NCI-H146 treated with DMSO at 0.1 percent for 48 hours (cell line): Measurements from ENCODE around the gene PPT1.
"Not testable (repeated sequence)": the region's sequence is repeated elsewhere in the genome, so short reads cannot be mapped to it uniquely, and the experiment has no call there.

ENCODE experiments used
- DNase-seq: peaks from one replicate; lab custom pipeline; 2025; ENCODE audit not compliant: unreplicated experiment; lab: John Stamatoyannopoulos, UW

The PPT1 gene

DNA sequence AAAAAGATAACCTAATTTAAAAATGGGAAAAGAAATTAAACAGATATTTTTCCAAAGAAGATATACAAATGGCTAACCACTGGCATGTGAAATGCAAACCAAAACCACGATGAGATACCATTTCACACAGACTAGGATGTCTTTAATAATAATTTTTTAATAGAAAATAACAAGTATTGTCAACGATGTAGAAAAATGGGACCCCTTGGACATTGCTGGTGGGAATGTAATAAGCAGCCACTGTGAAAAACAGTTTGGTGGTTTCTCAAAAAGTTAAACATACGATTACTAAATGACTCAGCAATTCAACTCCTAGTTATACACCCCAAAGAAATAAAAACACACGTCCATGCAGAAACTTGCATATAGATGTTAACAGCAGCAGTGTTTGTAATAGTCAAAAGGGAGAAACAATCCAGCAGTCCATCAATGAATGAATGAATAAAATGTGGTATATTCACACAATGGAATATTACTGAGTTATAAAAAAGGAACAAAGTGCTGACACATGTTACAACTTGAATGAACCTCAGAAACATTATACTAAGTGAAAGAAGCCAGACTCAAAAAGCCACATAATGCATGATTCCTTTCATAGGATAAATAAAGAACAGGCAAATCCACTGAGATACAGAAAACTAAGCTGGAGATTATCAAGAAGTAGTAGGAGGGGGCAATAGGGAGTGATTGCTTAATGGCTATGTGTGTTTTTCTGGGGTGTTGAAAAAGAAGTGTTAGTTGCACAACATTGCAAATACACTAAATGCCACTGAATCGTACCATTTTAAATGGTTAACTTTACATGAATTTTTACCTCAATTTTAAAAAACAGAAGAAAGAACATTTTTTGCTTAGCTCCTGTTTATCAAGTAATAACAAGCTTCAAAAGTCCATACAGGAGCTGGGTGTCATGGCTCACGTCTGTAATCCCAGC lies 4.1 kb downstream of the PPT1 start:
- DNase-seq: no peak

- DNase-seq: no peak
These were observed 4.8 kb downstream of the PPT1 start for GRCh38 chr1:40092241-40092640.

GRCh38 chr1:40090652-40091355 lies 6.2 kb downstream of the PPT1 start:
- DNase-seq: no peak

DNA sequence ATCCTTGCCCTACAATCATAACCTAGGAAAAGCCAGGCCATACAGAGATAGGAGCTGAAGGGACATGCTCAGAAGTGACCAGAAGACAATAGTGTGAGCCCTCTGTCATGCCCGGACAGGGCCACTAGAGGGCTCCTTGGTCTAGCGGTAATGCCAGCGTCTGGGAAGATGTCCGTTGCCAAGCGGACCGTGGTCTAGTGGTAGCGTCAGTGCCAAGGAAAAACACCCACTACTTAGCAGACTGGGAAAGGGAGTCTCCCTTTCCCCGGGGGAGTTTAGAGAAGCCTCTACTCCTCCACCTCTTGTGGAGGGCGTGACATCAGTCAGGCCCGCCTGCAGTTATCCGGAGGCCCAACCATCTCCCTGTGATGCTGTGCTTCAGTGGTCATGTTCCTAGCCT lies 12.3 kb downstream of the PPT1 start:
- not testable (repeated sequence) for DNase-seq

- no peak for DNase-seq
These were observed 15.2 kb downstream of the PPT1 start for GRCh38 chr1:40081871-40082270.

DNA sequence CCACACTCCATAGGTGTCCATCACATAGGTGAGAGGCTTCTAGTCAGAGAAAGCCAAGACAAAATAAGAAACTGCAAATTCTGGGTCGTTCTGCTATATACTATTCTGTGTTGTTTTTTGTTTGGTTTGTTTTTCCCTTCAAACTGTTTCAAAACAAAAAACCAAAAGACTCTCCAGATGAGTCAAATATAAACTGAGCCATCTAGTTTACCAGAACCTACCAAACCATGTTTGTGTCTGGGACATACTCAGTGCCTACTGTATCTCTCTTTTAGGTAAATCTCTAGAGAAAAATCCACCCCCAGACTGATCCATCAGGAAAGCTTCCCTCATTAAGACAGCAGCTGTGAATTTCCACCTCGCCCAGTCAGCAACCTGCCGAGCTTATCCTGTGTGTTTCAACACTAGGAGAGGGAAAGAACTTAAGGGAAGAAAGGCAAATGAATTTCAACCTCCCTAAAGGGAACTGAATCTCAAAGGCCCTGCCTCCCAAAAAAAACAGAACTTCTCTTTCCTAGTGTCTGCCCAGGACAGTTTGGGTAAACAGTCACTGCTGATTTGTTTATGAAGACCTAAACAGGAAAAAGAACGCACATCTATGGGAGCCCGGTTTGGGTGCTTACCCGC lies 17.2 kb downstream of the PPT1 start:
- DNase-seq: no peak

GRCh38 chr1:40078512-40079333 lies 18.3 kb downstream of the PPT1 start:
- peak; percentile 2 for DNase-seq

DNA sequence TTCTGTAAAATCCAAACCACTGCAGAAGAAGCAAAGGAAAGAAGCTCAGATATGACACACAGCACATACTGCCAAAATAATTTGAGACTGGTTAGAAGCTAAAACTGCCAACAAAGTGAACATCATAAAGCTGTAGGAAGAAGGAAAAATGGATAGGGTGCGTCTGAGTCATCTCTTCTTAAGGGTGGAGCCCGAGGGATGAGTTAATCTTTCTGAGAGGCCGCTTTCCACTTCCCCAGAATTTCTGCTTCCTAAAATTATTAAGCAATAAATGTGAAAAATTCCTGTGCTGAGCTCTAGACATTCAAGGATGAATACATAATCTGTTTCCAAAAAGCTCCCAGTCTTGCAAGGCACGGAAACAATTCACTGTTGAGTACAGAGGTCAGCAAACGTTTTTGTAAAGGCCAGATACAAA lies 20.1 kb downstream of the PPT1 start:
- no peak for DNase-seq

DNA sequence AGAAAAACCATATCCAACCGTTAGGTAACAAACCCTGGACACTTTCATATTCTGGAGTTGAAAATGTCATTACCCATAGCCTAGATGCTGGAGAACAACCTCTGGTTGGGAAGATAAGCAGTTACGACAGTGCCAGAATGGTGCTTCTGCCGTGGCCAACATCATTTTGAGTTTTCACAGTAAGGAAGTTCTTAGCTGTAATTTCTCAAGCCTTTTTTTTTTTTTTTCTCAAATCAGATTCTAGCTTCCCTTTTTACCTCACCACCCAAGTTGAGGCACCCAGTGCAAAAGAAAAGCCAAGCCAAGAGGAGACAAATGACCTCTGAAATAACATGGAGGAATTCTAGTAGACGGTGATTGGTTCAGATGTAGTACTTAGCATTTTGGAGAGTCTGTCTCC lies 21.8 kb downstream of the PPT1 start:
- no peak for DNase-seq

- no peak for DNase-seq
These were observed 24.0 kb downstream of the PPT1 start for GRCh38 chr1:40073062-40073461.

GRCh38 chr1:40072142-40072541 lies 24.9 kb downstream of the PPT1 start:
- no peak for DNase-seq

GRCh38 chr1:40067851-40068250 lies 29.2 kb downstream of the PPT1 start:
- no peak for DNase-seq

DNA sequence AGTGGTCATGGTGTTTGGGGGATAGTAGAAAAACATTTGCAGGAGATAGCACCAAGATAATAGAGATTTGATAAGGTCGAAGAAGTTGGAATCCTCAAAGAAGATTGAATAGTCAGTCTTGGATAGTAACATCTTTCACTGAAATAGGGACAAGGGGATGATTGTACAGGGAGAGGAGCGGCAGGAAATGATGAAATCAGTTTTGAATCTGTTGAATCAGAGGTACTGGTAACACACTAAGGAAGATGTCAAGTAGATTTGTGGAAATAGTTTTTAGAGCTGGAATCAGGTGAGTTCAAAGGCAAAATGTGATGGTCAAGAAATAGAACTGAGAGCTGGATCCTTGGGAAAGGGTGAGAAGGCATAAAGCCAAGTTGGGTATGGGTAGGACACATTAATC lies 30.0 kb downstream of the PPT1 start:
- DNase-seq: no peak

DNA sequence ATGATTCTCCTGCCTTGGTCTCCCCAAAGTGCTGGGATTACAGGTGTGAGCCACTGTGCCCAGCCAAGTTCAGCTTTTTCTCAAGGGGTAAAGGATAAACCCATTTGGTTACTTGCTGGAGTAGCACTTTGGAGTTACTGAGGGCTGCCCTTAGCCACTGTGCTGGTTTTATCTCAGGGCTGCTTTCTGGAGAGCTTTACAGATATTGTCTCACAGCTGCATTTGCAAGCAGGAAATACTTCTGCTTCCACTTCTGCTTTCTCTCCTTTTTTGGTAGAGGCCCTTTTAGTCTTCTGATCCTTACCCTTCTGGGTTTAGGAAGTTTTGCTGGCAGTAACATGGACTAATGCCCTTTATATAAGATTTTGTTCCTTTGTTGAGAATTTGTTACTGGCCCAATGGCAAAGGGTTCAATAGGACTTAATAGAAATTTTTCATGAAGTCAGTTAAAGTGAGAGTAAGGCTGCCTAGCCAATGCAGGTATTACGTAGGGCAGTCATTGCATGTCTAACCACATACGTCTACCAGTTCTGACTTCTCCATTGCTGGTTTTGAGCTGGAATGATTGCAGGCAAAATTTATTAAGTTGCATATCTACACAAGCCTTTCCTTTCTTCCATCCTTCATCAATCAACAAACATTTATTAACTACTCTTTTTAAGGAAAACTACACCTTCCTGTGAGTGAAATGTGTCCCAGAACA lies 32.1 kb downstream of the PPT1 start:
- DNase-seq: no peak

GRCh38 chr1:40059960-40060750 lies 36.9 kb downstream of the PPT1 start:
- no peak for DNase-seq

- DNase-seq: peak; percentile 15
These were observed 37.6 kb downstream of the PPT1 start for GRCh38 chr1:40059338-40059959.

- no peak for DNase-seq
These were observed 38.4 kb downstream of the PPT1 start for GRCh38 chr1:40058453-40059337.

GRCh38 chr1:40058097-40058452 lies 39.0 kb downstream of the PPT1 start:
- DNase-seq: no peak
